ENCODE results near the gene TMEM163. TPM values are rescaled to one million over a fixed set of nuclear protein-coding genes. Genes with fewer than 3 reads are reported as not detected.
A peak's percentile ranks its signal among the peaks of the same experiment; 100 is the strongest.

Gene TMEM163
- total and polyA plus RNA-seq, 2 experiments from 2014 or later: 1.1 TPM

GRCh38 chr2:134411828-134412638 lies 306.8 kb downstream of the TMEM163 start:
- H3K4me3 ChIP-seq: no peak overlapping the region
- peak; percentile 81 for DNase-seq (ENCODE audit: low spot score)
- WGBS (ENCODE audit: low lambda C conversion rate, missing lambda C conversion rate): 40% methylated on average over 8 of the region's 8 CpGs
- TF ChIP-seq CTCF (IDR thresholded peaks at IDR 0.05; ENCODE audit: poor library complexity) (peak; percentile 72), EZH2 (IDR thresholded peaks at IDR 0.05; ENCODE audit: borderline replicate concordance) (no peak), EZH2phosphoT487 (IDR thresholded peaks at IDR 0.05; ENCODE audit: low read depth, severe bottlenecking, unreplicated experiment) (no peak)
- no peaks in the 10 kb centered on the region for H3K79me2 ChIP-seq
- no peak overlapping the region for H3K27ac ChIP-seq
- no peaks in the 10 kb centered on the region for H3K9me3 ChIP-seq (ENCODE audit: low read depth)
- H3K4me1 ChIP-seq (ENCODE audit: insufficient read depth): peaks cover 16% of the 10 kb centered on the region
- H3K9me2 ChIP-seq (replicated peaks; ENCODE audit: insufficient read depth): no peaks in the 10 kb centered on the region
- H3K27me3 ChIP-seq: no peaks in the 10 kb centered on the region
- no peak overlapping the region for H2AFZ ChIP-seq
- H4K20me1 ChIP-seq (ENCODE audit: insufficient read depth, poor library complexity, severe bottlenecking): no peaks in the 10 kb centered on the region
- H3K4me2 ChIP-seq: no peak overlapping the region
- no peaks in the 10 kb centered on the region for H3K36me3 ChIP-seq (replicated peaks; ENCODE audit: insufficient read depth, low read depth)

- Histone ChIP-seq H3K4me2 (no peak overlapping the region), H3K27ac (no peak overlapping the region), H3K27me3 (no peaks in the 10 kb centered on the region), H3K36me3 (replicated peaks; ENCODE audit: insufficient read depth, low read depth) (no peaks in the 10 kb centered on the region), H3K9me3 (ENCODE audit: low read depth) (no peaks in the 10 kb centered on the region), H4K20me1 (ENCODE audit: insufficient read depth, poor library complexity, severe bottlenecking) (no peaks in the 10 kb centered on the region), H3K79me2 (no peaks in the 10 kb centered on the region), H2AFZ (no peak overlapping the region), H3K4me3 (no peak overlapping the region), H3K9me2 (replicated peaks; ENCODE audit: insufficient read depth) (no peaks in the 10 kb centered on the region), H3K4me1 (ENCODE audit: insufficient read depth) (peaks cover 16% of the 10 kb centered on the region)
- TF ChIP-seq EZH2 (IDR thresholded peaks at IDR 0.05; ENCODE audit: borderline replicate concordance) (no peak), CTCF (IDR thresholded peaks at IDR 0.05; ENCODE audit: poor library complexity) (no peak), EZH2phosphoT487 (IDR thresholded peaks at IDR 0.05; ENCODE audit: low read depth, severe bottlenecking, unreplicated experiment) (no peak)
- 67% methylated on average over 6 of the region's 6 CpGs for WGBS (ENCODE audit: low lambda C conversion rate, missing lambda C conversion rate)
- no peak for DNase-seq (ENCODE audit: low spot score)
These were observed 307.4 kb downstream of the TMEM163 start for GRCh38 chr2:134411279-134411827.

GRCh38 chr2:134410831-134411231 lies 308.0 kb downstream of the TMEM163 start:
- no peaks in the 10 kb centered on the region for H4K20me1 ChIP-seq (ENCODE audit: insufficient read depth, poor library complexity, severe bottlenecking)
- DNase-seq (ENCODE audit: low spot score): no peak
- no peak for TF ChIP-seq CTCF (IDR thresholded peaks at IDR 0.05; ENCODE audit: poor library complexity)
- no peak for TF ChIP-seq EZH2phosphoT487 (IDR thresholded peaks at IDR 0.05; ENCODE audit: low read depth, severe bottlenecking, unreplicated experiment)
- TF ChIP-seq EZH2 (IDR thresholded peaks at IDR 0.05; ENCODE audit: borderline replicate concordance): no peak
- H3K9me3 ChIP-seq (ENCODE audit: low read depth): no peaks in the 10 kb centered on the region
- H3K4me3 ChIP-seq: no peak overlapping the region
- peaks cover 16% of the 10 kb centered on the region for H3K4me1 ChIP-seq (ENCODE audit: insufficient read depth)
- no peak overlapping the region for H2AFZ ChIP-seq
- H3K79me2 ChIP-seq: no peaks in the 10 kb centered on the region
- no peak overlapping the region for H3K27ac ChIP-seq
- H3K27me3 ChIP-seq: no peaks in the 10 kb centered on the region
- H3K9me2 ChIP-seq (replicated peaks; ENCODE audit: insufficient read depth): no peaks in the 10 kb centered on the region
- no peak overlapping the region for H3K4me2 ChIP-seq
- no peaks in the 10 kb centered on the region for H3K36me3 ChIP-seq (replicated peaks; ENCODE audit: insufficient read depth, low read depth)
- WGBS (ENCODE audit: low lambda C conversion rate, missing lambda C conversion rate): 60% methylated on average over 5 of the region's 5 CpGs

Data from hepatocyte (in vitro differentiated cells).